C4-2B (cell line): ENCODE results near the gene LCK.
"Not testable (repeated sequence)": the region's sequence is repeated elsewhere in the genome, so short reads cannot be mapped to it uniquely, and the experiment has no call there.

Experiments
- H3K27ac ChIP-seq: fragments of 450-650 bp; 2 replicates; pipeline ENCODE4 v1.5.1; 2017
- ZFX ChIP-seq: fragments of 450-650 bp; IDR thresholded peaks from 2 replicates; pipeline ENCODE4 v1.6.1; 2017
- TF ChIP-seq, protein P1 (sequence below): fragments of 450-650 bp; conservative IDR thresholded peaks from 2 replicates; pipeline ENCODE4 v1.5.1; 2017; ENCODE audit warnings: mild to moderate bottlenecking

LCK gene

DNA sequence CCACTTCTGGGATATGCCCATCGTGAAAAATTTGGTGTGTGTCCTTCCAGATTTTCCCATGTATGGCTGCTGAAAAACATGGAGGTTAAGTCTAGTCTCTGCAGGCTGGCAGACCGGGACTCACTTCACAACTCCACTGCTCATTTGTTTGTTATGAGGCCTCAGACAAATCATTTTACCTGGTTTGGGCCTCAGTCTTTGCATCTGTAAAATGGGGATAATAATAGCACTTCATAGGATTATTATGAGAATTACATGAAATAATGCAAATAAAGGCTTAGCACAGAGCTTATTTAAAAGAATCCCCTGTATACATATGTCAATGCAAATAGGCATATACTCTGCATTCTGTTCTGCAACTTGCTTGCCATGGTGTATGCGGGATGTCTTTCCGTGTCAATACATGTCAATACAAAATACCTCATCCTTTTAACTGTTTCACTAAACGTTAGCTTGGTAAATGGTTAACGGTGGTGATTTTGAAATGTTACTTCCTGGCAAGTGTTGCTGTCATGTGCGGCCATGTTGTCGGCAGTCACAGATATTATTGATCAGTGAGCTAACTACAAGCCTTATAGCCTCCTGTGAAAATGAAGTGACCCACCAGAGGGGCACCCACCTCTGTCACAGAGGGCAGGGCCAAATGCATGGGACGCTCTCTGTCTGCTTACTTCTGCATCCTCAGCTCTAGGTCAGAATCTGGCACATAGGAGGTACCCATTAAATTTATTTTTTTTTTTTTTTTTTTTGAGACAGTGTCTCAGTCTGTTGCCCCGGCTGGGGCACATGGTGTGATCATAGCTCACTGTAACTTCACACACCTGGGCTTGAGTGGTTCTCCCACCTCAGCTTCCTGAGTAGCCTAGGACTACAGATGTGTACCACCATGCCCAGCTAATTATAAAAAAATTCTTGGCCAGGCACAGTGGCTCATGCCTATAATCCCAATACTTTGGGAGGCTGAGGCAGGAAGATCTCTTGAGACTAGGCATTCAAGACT is 4.3 kb downstream of the LCK start:
- TF ChIP-seq ZFX, result no peak
- TF ChIP-seq, protein P1, sequence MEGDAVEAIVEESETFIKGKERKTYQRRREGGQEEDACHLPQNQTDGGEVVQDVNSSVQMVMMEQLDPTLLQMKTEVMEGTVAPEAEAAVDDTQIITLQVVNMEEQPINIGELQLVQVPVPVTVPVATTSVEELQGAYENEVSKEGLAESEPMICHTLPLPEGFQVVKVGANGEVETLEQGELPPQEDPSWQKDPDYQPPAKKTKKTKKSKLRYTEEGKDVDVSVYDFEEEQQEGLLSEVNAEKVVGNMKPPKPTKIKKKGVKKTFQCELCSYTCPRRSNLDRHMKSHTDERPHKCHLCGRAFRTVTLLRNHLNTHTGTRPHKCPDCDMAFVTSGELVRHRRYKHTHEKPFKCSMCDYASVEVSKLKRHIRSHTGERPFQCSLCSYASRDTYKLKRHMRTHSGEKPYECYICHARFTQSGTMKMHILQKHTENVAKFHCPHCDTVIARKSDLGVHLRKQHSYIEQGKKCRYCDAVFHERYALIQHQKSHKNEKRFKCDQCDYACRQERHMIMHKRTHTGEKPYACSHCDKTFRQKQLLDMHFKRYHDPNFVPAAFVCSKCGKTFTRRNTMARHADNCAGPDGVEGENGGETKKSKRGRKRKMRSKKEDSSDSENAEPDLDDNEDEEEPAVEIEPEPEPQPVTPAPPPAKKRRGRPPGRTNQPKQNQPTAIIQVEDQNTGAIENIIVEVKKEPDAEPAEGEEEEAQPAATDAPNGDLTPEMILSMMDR, result no peak

DNA sequence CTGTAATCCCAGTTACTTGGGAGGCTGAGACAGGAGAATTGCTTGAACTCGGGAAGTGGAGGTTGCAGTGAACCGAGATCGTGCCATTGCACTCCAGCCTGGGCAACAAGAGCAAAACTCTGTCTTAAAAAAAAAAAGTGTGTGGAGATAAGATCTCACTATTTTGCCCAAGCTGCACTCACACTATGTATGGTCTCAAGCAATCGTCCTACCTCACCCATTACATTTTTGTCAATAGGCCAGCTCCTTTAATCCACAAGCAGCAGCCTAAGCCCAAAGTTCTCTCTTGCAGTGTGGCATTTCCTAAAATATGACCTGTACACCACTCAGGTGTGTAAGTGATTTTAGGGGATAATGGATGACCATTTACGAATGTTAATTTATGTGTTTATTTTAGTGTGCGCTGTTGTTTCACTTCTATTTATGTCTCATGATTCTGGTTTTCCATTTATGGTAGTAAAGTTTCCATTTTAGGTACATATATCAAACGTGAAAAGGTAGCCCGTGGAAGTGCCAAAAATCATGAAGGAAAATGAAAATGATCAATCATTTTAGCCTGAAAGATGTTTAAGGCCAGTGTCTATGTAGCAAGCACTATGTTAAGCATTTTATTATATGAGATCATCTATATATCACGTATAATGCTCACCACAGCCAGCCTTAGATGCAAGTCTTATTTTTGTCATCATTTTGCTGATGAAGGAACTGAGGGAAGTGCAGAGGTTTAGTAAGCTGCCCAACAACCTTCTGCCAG is 5.6 kb downstream of the LCK start:
- TF ChIP-seq, protein P1, result no peak
- TF ChIP-seq ZFX, result no peak
- no peak overlapping the region for H3K27ac ChIP-seq

More for the DNA sequence above, 4.3 kb downstream of the LCK start:
- no peak overlapping the region for H3K27ac ChIP-seq

DNA sequence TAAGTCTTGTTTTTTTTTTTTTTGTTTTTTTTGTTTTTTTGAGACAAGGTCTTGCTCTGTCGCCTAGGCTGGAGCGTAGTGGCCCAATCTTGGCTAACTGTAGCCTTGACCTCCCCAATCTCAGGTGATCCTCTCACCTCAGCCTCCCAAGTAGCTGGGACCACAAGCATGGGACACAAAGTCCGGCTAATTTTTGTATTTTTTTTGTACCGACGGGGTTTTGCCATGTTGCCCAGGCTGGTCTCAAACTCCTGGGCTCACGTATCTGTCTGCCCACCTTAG is 6.1 kb downstream of the LCK start:
- no peak for TF ChIP-seq ZFX
- H3K27ac ChIP-seq, result no peak overlapping the region

DNA sequence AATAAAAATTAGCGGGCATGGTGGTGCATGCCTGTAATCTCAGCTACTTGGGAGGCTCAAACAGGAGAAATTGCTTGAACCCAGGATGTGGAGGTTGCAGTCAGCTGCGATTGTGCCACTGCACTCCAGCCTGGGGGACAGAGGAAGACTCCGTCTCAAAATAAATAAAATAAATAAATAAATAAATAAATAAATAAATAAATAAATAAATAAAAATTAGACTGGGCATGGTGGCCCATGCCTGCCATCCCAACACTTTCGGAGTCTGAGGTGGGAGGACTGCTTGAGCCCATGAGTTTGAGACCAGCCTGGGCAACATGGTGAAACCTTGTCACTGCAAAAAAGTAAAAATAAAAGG is 12.2 kb downstream of the LCK start:
- not testable (repeated sequence) for H3K27ac ChIP-seq

DNA sequence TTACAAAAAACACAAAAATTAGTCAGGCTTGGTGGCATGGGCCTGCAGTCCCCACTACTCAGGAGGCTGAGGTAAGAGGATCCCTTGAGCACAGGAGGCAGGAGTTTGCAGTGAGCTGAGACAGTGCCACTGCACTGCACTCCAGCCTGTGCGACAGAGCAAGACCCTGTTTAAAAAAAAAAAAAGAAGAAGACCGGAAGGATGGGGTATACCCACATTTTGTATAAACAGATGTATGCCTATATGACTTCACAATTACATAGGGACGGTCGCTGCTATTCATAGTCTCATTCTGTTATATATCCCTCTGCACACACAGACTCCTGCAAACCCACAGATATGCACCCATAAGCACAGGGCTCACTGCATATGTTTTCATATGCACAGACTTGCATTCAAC is 12.7 kb downstream of the LCK start:
- TF ChIP-seq, protein P1, result no peak
- TF ChIP-seq ZFX, result no peak
- no peak overlapping the region for H3K27ac ChIP-seq

DNA sequence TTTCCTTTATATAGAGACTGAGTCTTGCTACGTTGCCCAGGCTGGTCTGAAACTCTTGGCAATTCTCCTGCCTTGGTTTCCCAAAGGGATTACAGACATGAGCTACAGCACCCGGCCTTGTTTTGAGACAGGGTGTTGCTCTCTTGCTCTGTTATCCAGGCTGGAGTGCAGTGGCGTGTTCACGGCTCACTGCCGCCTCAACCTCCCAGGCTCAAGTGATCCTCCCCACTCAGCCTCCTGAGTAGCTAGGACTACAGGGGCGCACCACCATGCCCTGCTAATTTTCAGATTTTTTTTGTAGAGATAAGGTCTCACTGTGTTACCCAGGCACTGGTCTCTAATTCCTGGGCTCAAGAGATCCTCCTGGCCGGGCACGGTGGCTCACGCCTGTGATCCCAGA is 14.8 kb downstream of the LCK start:
- no peak overlapping the region for H3K27ac ChIP-seq
- TF ChIP-seq, protein P1, result no peak
- TF ChIP-seq ZFX, result no peak

DNA sequence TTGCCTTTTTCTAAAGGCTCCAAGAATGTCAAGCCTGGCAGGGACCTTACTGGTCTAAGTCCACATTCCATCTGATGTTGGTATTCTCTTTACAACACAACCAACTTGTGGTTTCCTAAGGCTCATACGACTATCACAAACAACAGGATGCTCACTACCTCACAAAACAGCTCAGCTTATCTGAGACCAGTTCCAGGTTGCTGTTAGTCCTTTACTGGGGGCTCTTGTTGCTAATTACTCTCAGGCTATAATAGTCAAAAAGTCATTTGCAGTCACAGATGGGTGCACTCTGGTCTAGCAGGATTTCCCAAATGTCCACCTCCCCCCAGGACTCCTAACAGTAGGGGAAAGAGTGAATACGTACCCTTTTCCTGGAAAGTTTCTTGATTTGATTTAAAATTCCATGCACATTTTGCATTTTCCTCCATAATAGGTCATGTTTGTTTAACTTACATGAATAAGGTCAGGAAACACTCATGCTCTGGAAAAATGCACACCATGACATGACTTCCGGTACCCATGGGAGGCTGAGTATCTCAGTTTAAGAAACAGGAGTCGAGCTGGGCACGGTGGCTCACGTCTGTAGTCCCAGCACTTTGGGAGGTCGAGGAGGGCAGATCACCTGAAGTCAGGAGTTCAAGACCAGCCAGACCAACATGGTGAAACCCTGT is 16.0 kb downstream of the LCK start:
- H3K27ac ChIP-seq, result no peak overlapping the region

More for the DNA sequence above, 16.0 kb downstream of the LCK start:
- TF ChIP-seq, protein P1, result no peak
- no peak for TF ChIP-seq ZFX
